ENCODE results near the gene PLPPR3.

The PLPPR3 gene

GRCh38 chr19:769616-770015, 52.1 kb downstream of the PLPPR3 start:
- Histone ChIP-seq H3K4me1 (ENCODE audit: control insufficient read depth, insufficient read depth, low read length) (no peaks in the 10 kb centered on the region), H3K27ac (ENCODE audit: extremely low read depth, low read depth, low read length) (no peak overlapping the region), H3K4me3 (ENCODE audit: low read depth, low read length) (no peak overlapping the region), H3K9me3 (ENCODE audit: control insufficient read depth, insufficient read depth, low read depth, low read length) (no peaks in the 10 kb centered on the region), H3K36me3 (ENCODE audit: control insufficient read depth in 2 of 2, insufficient read depth in 1 of 2, low read length in 2 of 2) (no peaks in the 10 kb centered on the region)
- TF ChIP-seq ZNF549 (tag by site-specific recombination; IDR thresholded peaks at IDR 0.05) (no peak), ZNF114 (tag by site-specific recombination; IDR thresholded peaks at IDR 0.05) (no peak), ZNF830 (tag by site-specific recombination; IDR thresholded peaks at IDR 0.05; ENCODE audit: low read depth) (no peak), PRDM6 (tag by site-specific recombination; IDR thresholded peaks at IDR 0.05) (no peak), ZNF548 (tag by site-specific recombination; IDR thresholded peaks at IDR 0.05) (no peak), ZNF561 (tag by site-specific recombination; IDR thresholded peaks at IDR 0.05; ENCODE audit: borderline replicate concordance) (no peak), KLF17 (tag by site-specific recombination; IDR thresholded peaks at IDR 0.05) (no peak), ZBTB21 (tag by site-specific recombination; IDR thresholded peaks at IDR 0.05) (no peak), ZBTB20 (tag by site-specific recombination; IDR thresholded peaks at IDR 0.05) (no peak), ZNF112 (tag by site-specific recombination; IDR thresholded peaks at IDR 0.05) (no peak), ZNF362 (tag by site-specific recombination; IDR thresholded peaks at IDR 0.05) (no peak)
- ChIA-PET POLR2A (interaction anchor here (0.6 kb wide), 1 partner anchor 153 kb away, joined by 5 read pairs; no protein-coding TSS in a partner anchor), CTCF (interaction anchor here (0.6 to 2.9 kb wide), 17 partner anchors 9 to 696 kb away, joined by 3 to 21 read pairs (median 4); no protein-coding TSS in a partner anchor)

- Histone ChIP-seq H3K4me1 (ENCODE audit: control insufficient read depth, insufficient read depth, low read length) (no peaks in the 10 kb centered on the region), H3K4me3 (ENCODE audit: low read depth, low read length) (no peak overlapping the region), H3K27ac (ENCODE audit: extremely low read depth, low read depth, low read length) (no peak overlapping the region), H3K36me3 (ENCODE audit: control insufficient read depth in 2 of 2, insufficient read depth in 1 of 2, low read length in 2 of 2) (no peaks in the 10 kb centered on the region), H3K9me3 (ENCODE audit: control insufficient read depth, insufficient read depth, low read depth, low read length) (no peaks in the 10 kb centered on the region)
- CTCF ChIA-PET = interaction anchor here (0.9 to 2.9 kb wide), 5 partner anchors 10 to 155 kb away, joined by 4 to 21 read pairs (median 10); no protein-coding TSS in a partner anchor
- POLR2A ChIA-PET = no interaction called here
- TF ChIP-seq ZNF555 (tag by site-specific recombination; conservative IDR thresholded peaks at IDR 0.05) (no peak), KLF10 (tag by site-specific recombination; IDR thresholded peaks at IDR 0.05) (no peak), ZNF114 (tag by site-specific recombination; IDR thresholded peaks at IDR 0.05) (no peak), KLF8 (tag by site-specific recombination; IDR thresholded peaks at IDR 0.05) (no peak), ZNF16 (tag by site-specific recombination; IDR thresholded peaks at IDR 0.05; ENCODE audit: low read depth) (no peak), ZNF747 (tag by site-specific recombination; IDR thresholded peaks at IDR 0.05) (no peak), ZNF2 (tag by site-specific recombination; IDR thresholded peaks at IDR 0.05) (no peak), ZNF169 (tag by site-specific recombination; IDR thresholded peaks at IDR 0.05) (no peak), ZNF362 (tag by site-specific recombination; IDR thresholded peaks at IDR 0.05) (no peak), SCRT1 (tag by site-specific recombination; IDR thresholded peaks at IDR 0.05; ENCODE audit: borderline replicate concordance) (no peak), ZNF23 (tag by site-specific recombination; IDR thresholded peaks at IDR 0.05; ENCODE audit: borderline replicate concordance) (no peak), TSHZ1 (tag by site-specific recombination; IDR thresholded peaks at IDR 0.05; ENCODE audit: borderline replicate concordance) (no peak)
Measured at GRCh38 chr19:768424-768823, 53.3 kb downstream of the PLPPR3 start.

All from HEK293 (cell line).